Stimulated activated naive CD8-positive, alpha-beta T cell treated with anti-CD3 and anti-CD28 coated beads, Interleukin-15, Interleukin-2, amounts not matched to agents 100 ng/mL and 50 ng/mL, for 24 hours (primary cell): ENCODE data around the gene MRGPRD.

ENCODE experiments used
- H3K27ac Mint-ChIP-seq: one replicate; pipeline ENCODE4 v1.8.0; 2021; ENCODE audit warnings: mild to moderate bottlenecking, mixed read lengths
- H3K27me3 Mint-ChIP-seq: one replicate; pipeline ENCODE4 v1.8.0; 2021; ENCODE audit warnings: mixed read lengths
- H3K36me3 Mint-ChIP-seq: one replicate; pipeline ENCODE4 v1.8.0; 2021; ENCODE audit warnings: low read depth, mixed read lengths
- H3K4me1 Mint-ChIP-seq: one replicate; pipeline ENCODE4 v1.8.0; 2021; ENCODE audit warnings: low read depth, mixed read lengths
- H3K4me3 Mint-ChIP-seq: one replicate; pipeline ENCODE4 v1.8.0; 2021; ENCODE audit warnings: mild to moderate bottlenecking, mixed read lengths
- H3K9me3 Mint-ChIP-seq: one replicate; pipeline ENCODE4 v1.8.0; 2021; ENCODE audit warnings: mixed read lengths

MRGPRD gene

GRCh38 chr11:69010361-69010891 lies 29.6 kb upstream of the MRGPRD start:
- no peaks in the 10 kb centered on the region for H3K9me3 Mint-ChIP-seq
- H3K36me3 Mint-ChIP-seq, result no peaks in the 10 kb centered on the region
- no peaks in the 10 kb centered on the region for H3K4me1 Mint-ChIP-seq
- no peak overlapping the region for H3K27ac Mint-ChIP-seq
- peaks cover 25% of the 10 kb centered on the region for H3K27me3 Mint-ChIP-seq
- no peak overlapping the region for H3K4me3 Mint-ChIP-seq

GRCh38 chr11:69009441-69010211 lies 28.8 kb upstream of the MRGPRD start:
- no peak overlapping the region for H3K27ac Mint-ChIP-seq
- H3K36me3 Mint-ChIP-seq, result no peaks in the 10 kb centered on the region
- H3K4me3 Mint-ChIP-seq, result no peak overlapping the region
- H3K27me3 Mint-ChIP-seq, result peaks cover 28% of the 10 kb centered on the region
- no peaks in the 10 kb centered on the region for H3K9me3 Mint-ChIP-seq
- no peaks in the 10 kb centered on the region for H3K4me1 Mint-ChIP-seq

- peaks cover 28% of the 10 kb centered on the region for H3K27me3 Mint-ChIP-seq
- H3K9me3 Mint-ChIP-seq, result no peaks in the 10 kb centered on the region
- no peaks in the 10 kb centered on the region for H3K36me3 Mint-ChIP-seq
- no peak overlapping the region for H3K27ac Mint-ChIP-seq
- H3K4me1 Mint-ChIP-seq, result no peaks in the 10 kb centered on the region
- no peak overlapping the region for H3K4me3 Mint-ChIP-seq
These were observed 28.1 kb upstream of the MRGPRD start for GRCh38 chr11:69008737-69009440.

- H3K36me3 Mint-ChIP-seq, result no peaks in the 10 kb centered on the region
- no peak overlapping the region for H3K4me3 Mint-ChIP-seq
- H3K4me1 Mint-ChIP-seq, result no peaks in the 10 kb centered on the region
- no peaks in the 10 kb centered on the region for H3K9me3 Mint-ChIP-seq
- peaks cover 24% of the 10 kb centered on the region for H3K27me3 Mint-ChIP-seq
- H3K27ac Mint-ChIP-seq, result no peak overlapping the region
These were observed 27.2 kb upstream of the MRGPRD start for GRCh38 chr11:69007975-69008381.

GRCh38 chr11:69006816-69007215 lies 26.0 kb upstream of the MRGPRD start:
- Mint-ChIP-seq H3K4me1 (no peaks in the 10 kb centered on the region), H3K4me3 (no peak overlapping the region), H3K36me3 (no peaks in the 10 kb centered on the region), H3K27me3 (peaks cover 15% of the 10 kb centered on the region), H3K9me3 (no peaks in the 10 kb centered on the region), H3K27ac (no peak overlapping the region)

- H3K9me3 Mint-ChIP-seq, result no peaks in the 10 kb centered on the region
- no peak overlapping the region for H3K4me3 Mint-ChIP-seq
- no peaks in the 10 kb centered on the region for H3K4me1 Mint-ChIP-seq
These were observed 25.0 kb upstream of the MRGPRD start for GRCh38 chr11:69005631-69006368.

GRCh38 chr11:69005183-69005630 lies 24.4 kb upstream of the MRGPRD start:
- Mint-ChIP-seq H3K4me3 (no peak overlapping the region), H3K4me1 (no peaks in the 10 kb centered on the region), H3K27me3 (peaks cover 8% of the 10 kb centered on the region), H3K36me3 (no peaks in the 10 kb centered on the region), H3K27ac (no peak overlapping the region), H3K9me3 (no peaks in the 10 kb centered on the region)

More at GRCh38 chr11:69005631-69006368, 25.0 kb upstream of the MRGPRD start:
- Mint-ChIP-seq H3K27ac (no peak overlapping the region), H3K36me3 (no peaks in the 10 kb centered on the region), H3K27me3 (peaks cover 9% of the 10 kb centered on the region)

GRCh38 chr11:69004411-69005182 lies 23.8 kb upstream of the MRGPRD start:
- Mint-ChIP-seq H3K4me1 (no peaks in the 10 kb centered on the region), H3K36me3 (no peaks in the 10 kb centered on the region), H3K4me3 (no peak overlapping the region), H3K27ac (no peak overlapping the region), H3K27me3 (peaks cover 5% of the 10 kb centered on the region), H3K9me3 (no peaks in the 10 kb centered on the region)

- Mint-ChIP-seq H3K27ac (no peak overlapping the region), H3K4me3 (no peak overlapping the region), H3K9me3 (no peaks in the 10 kb centered on the region), H3K4me1 (no peaks in the 10 kb centered on the region), H3K27me3 (peaks cover 5% of the 10 kb centered on the region), H3K36me3 (no peaks in the 10 kb centered on the region)
These were observed 23.1 kb upstream of the MRGPRD start for GRCh38 chr11:69003866-69004367.

- no peaks in the 10 kb centered on the region for H3K9me3 Mint-ChIP-seq
- no peaks in the 10 kb centered on the region for H3K36me3 Mint-ChIP-seq
- no peak overlapping the region for H3K4me3 Mint-ChIP-seq
- peaks cover 5% of the 10 kb centered on the region for H3K27me3 Mint-ChIP-seq
- no peaks in the 10 kb centered on the region for H3K4me1 Mint-ChIP-seq
- no peak overlapping the region for H3K27ac Mint-ChIP-seq
These were observed 22.6 kb upstream of the MRGPRD start for GRCh38 chr11:69003301-69003865.

GRCh38 chr11:69002570-69003231 lies 21.9 kb upstream of the MRGPRD start:
- H3K9me3 Mint-ChIP-seq, result no peaks in the 10 kb centered on the region
- H3K27me3 Mint-ChIP-seq, result peaks cover 9% of the 10 kb centered on the region
- H3K36me3 Mint-ChIP-seq, result no peaks in the 10 kb centered on the region
- H3K4me3 Mint-ChIP-seq, result no peak overlapping the region
- no peak overlapping the region for H3K27ac Mint-ChIP-seq
- no peaks in the 10 kb centered on the region for H3K4me1 Mint-ChIP-seq

GRCh38 chr11:69002110-69002569 lies 21.4 kb upstream of the MRGPRD start:
- H3K27me3 Mint-ChIP-seq, result peaks cover 9% of the 10 kb centered on the region
- no peaks in the 10 kb centered on the region for H3K36me3 Mint-ChIP-seq
- H3K4me1 Mint-ChIP-seq, result no peaks in the 10 kb centered on the region
- H3K27ac Mint-ChIP-seq, result no peak overlapping the region
- H3K4me3 Mint-ChIP-seq, result no peak overlapping the region
- H3K9me3 Mint-ChIP-seq, result no peaks in the 10 kb centered on the region

GRCh38 chr11:69001243-69002081 lies 20.7 kb upstream of the MRGPRD start:
- H3K4me3 Mint-ChIP-seq, result no peak overlapping the region
- no peaks in the 10 kb centered on the region for H3K36me3 Mint-ChIP-seq
- H3K27ac Mint-ChIP-seq, result no peak overlapping the region
- peaks cover 9% of the 10 kb centered on the region for H3K27me3 Mint-ChIP-seq
- H3K9me3 Mint-ChIP-seq, result no peaks in the 10 kb centered on the region
- H3K4me1 Mint-ChIP-seq, result no peaks in the 10 kb centered on the region
